OCI-LY7 (cell line): ENCODE data around the gene PAK3. TPM values are rescaled to one million over a fixed set of nuclear protein-coding genes. Genes with fewer than 3 reads are reported as not detected.

Experiments used
- BruUV-seq: library from RNA; stranded (reverse); fragments of 400-500 nt; replicated peaks from 2 replicates; lab custom pipeline; 2021; lab: Mats Ljungman, UMichigan
- CTCF ChIA-PET: fragments of 300-600 bp; sonication (Branson Sonifier 250); formaldehyde crosslinking; loops from one replicate; lab custom pipeline; 2022; ENCODE audit warnings: antibody characterized with exemption; ENCODE audit not compliant: unreplicated experiment; lab: Charles Lee
- POLR2A ChIA-PET: fragments of 300-600 bp; sonication (Branson Sonifier 250); formaldehyde crosslinking; loops from one replicate; lab custom pipeline; 2022; ENCODE audit warnings: antibody characterized with exemption; lab: Charles Lee
- DNase-seq: peaks from one replicate; pipeline ENCODE4 v3.0.0-alpha.2; 2015; ENCODE audit warnings: low spot score
- H2AFZ ChIP-seq: fragments of 200-600 bp; sonication (generic), shearing (Covaris generic); 2 replicates; pipeline ENCODE4 v1.6.1; 2014; ENCODE audit warnings: mild to moderate bottlenecking, antibody characterized with exemption, low read length, moderate library complexity
- H3K27ac ChIP-seq: fragments of 200-600 bp; sonication (generic); 2 replicates; pipeline ENCODE4 v1.5.1; 2014; ENCODE audit warnings: mixed run types, low read depth, mild to moderate bottlenecking, moderate library complexity, low read length, inconsistent platforms; ENCODE audit not compliant: poor library complexity, severe bottlenecking
- H3K36me3 ChIP-seq: fragments of 200-600 bp; sonication (generic); 2 replicates; pipeline ENCODE4 v1.6.1; 2014; ENCODE audit warnings: mild to moderate bottlenecking, antibody characterized with exemption, low read length, moderate library complexity, mixed read lengths; ENCODE audit not compliant: insufficient read depth
- H3K4me1 ChIP-seq: fragments of 200-600 bp; sonication (generic); 2 replicates; pipeline ENCODE4 v1.5.1; 2014; ENCODE audit warnings: mild to moderate bottlenecking, low read length; ENCODE audit not compliant: insufficient read depth, poor library complexity, severe bottlenecking
- H3K4me2 ChIP-seq: fragments of 200-600 bp; sonication (generic); 2 replicates; pipeline ENCODE4 v1.6.1; 2014; ENCODE audit warnings: mild to moderate bottlenecking, low read length
- H3K4me3 ChIP-seq: fragments of 200-600 bp; sonication (generic); 2 replicates; pipeline ENCODE4 v1.5.1; 2014; ENCODE audit warnings: mild to moderate bottlenecking, low read depth, low read length; ENCODE audit not compliant: poor library complexity, severe bottlenecking
- H3K79me2 ChIP-seq: fragments of 200-600 bp; sonication (generic); 2 replicates; pipeline ENCODE4 v1.6.1; 2016; ENCODE audit warnings: low read depth, mild to moderate bottlenecking, low read length, moderate library complexity, mixed read lengths; ENCODE audit not compliant: insufficient read depth
- H3K9me2 ChIP-seq: fragments of 200-600 bp; sonication (generic); 2 replicates; pipeline ENCODE4 v1.6.1; 2016; ENCODE audit warnings: mild to moderate bottlenecking, low read length, mixed read lengths; ENCODE audit not compliant: insufficient read depth
- H3K9me3 ChIP-seq: fragments of 200-600 bp; sonication (generic); 2 replicates; pipeline ENCODE4 v1.6.1; 2014; ENCODE audit warnings: mild to moderate bottlenecking, mixed run types, low read length, mixed read lengths
- H4K20me1 ChIP-seq: fragments of 200-600 bp; sonication (generic); 2 replicates; pipeline ENCODE4 v1.6.1; 2014; ENCODE audit warnings: mild to moderate bottlenecking, antibody characterized with exemption, low read length, moderate library complexity, mixed read lengths; ENCODE audit not compliant: insufficient read depth
- EZH2phosphoT487 ChIP-seq: fragments of 200-600 bp; sonication (generic); IDR thresholded peaks from 2 replicates; pipeline ENCODE4 v1.6.1; 2018; ENCODE audit warnings: low read depth, borderline replicate concordance, mild to moderate bottlenecking, mixed run types, antibody characterized with exemption, low read length, moderate library complexity, mixed read lengths
- intact Hi-C: fragments of 100-400 bp; cut with micrococcal nuclease; formaldehyde crosslinking; loops from one replicate; pipeline ENCODE4 v1.10.0; 2022; ENCODE audit not compliant: unreplicated experiment
- total RNA-seq, 2 experiments: library from RNA; depleted of rRNA in 1 of 2; stranded (reverse); fragments of >200 nt in 1 of 2; shearing (Covaris generic) in 1 of 2; gene quantifications; 2 replicates each; pipeline ENCODE4 v1.2.3, GENCODE V29; 2014 to 2022
- TF ChIP-seq, protein P1 (sequence below): fragments of 200-600 bp; sonication (generic); conservative IDR thresholded peaks from 2 replicates; pipeline ENCODE4 v1.5.1; 2014; ENCODE audit warnings: mild to moderate bottlenecking, antibody characterized with exemption, low read length, moderate library complexity, mixed read lengths

Gene PAK3
- total RNA-seq, 2 experiments from 2014 or later: not detected

DNA sequence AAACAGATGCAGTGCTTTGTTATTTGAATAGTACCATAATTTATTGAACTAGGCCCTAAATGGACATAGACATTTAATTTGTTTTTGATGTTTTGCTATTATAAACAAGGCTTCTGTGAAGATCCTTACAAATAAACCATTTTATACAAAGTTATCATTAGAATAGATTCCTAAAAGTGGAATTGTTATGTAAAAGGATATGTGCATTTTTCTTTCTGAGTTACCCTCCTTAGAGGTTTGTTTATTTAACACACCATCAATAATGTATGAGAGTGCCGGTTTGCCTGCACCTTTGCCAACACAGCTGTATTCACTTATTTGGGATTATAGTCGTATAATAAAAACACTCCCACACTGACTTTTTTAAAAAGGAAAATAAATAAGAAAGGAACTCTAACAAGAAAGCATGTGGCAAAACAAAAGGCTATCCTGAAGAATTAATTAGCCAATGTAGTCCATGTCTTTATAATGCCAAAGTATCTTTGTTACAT lies 84.8 kb downstream of the PAK3 start:
- Histone ChIP-seq H3K9me3 (no peaks in the 10 kb centered on the region), H3K4me3 (no peak overlapping the region), H4K20me1 (no peaks in the 10 kb centered on the region), H3K4me1 (no peaks in the 10 kb centered on the region), H3K27ac (no peak overlapping the region), H3K36me3 (no peaks in the 10 kb centered on the region), H3K4me2 (no peak overlapping the region), H3K9me2 (no peaks in the 10 kb centered on the region), H2AFZ (no peak overlapping the region), H3K79me2 (no peaks in the 10 kb centered on the region)
- intact Hi-C loops: no loop called here
- ChIA-PET POLR2A (no interaction called here), CTCF (no interaction called here)
- TF ChIP-seq EZH2phosphoT487: no peak
- TF ChIP-seq, protein P1, sequence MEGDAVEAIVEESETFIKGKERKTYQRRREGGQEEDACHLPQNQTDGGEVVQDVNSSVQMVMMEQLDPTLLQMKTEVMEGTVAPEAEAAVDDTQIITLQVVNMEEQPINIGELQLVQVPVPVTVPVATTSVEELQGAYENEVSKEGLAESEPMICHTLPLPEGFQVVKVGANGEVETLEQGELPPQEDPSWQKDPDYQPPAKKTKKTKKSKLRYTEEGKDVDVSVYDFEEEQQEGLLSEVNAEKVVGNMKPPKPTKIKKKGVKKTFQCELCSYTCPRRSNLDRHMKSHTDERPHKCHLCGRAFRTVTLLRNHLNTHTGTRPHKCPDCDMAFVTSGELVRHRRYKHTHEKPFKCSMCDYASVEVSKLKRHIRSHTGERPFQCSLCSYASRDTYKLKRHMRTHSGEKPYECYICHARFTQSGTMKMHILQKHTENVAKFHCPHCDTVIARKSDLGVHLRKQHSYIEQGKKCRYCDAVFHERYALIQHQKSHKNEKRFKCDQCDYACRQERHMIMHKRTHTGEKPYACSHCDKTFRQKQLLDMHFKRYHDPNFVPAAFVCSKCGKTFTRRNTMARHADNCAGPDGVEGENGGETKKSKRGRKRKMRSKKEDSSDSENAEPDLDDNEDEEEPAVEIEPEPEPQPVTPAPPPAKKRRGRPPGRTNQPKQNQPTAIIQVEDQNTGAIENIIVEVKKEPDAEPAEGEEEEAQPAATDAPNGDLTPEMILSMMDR: no peak
- DNase-seq: no peak
- no TSS peak for BruUV-seq

DNA sequence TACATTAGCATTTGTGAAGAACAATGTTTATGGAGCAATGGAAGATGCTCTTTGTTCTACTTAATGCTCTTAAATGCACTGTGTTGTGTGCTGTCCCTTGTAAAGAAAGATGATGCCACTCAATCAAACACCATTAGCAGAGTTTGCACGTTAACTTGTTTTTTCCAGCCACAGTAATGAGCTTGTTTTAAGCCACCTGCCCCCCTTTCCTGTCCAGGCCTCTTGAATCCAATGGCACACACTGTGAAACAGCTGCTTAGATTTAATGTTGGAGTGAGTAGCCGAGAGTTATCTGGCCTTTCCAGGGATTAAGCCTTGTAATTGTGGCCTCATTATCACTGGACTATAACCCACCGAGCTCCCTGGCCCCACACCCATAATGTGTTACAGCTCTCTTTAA lies 86.0 kb downstream of the PAK3 start:
- H3K4me3 ChIP-seq: no peak overlapping the region
- no peaks in the 10 kb centered on the region for H3K9me2 ChIP-seq
- no peaks in the 10 kb centered on the region for H3K36me3 ChIP-seq
- H4K20me1 ChIP-seq: no peaks in the 10 kb centered on the region
- ChIA-PET CTCF (no interaction called here), POLR2A (interaction anchor here (0.6 kb wide), 1 partner anchor 197 kb away, joined by 3 read pairs; no protein-coding TSS in a partner anchor)
- no peak overlapping the region for H2AFZ ChIP-seq
- intact Hi-C loops: no loop called here
- TF ChIP-seq EZH2phosphoT487: no peak
- TF ChIP-seq, protein P1: no peak
- no peaks in the 10 kb centered on the region for H3K4me1 ChIP-seq
- H3K79me2 ChIP-seq: no peaks in the 10 kb centered on the region
- BruUV-seq: no TSS peak
- no peak overlapping the region for H3K27ac ChIP-seq
- no peak for DNase-seq
- no peaks in the 10 kb centered on the region for H3K9me3 ChIP-seq
- no peak overlapping the region for H3K4me2 ChIP-seq

DNA sequence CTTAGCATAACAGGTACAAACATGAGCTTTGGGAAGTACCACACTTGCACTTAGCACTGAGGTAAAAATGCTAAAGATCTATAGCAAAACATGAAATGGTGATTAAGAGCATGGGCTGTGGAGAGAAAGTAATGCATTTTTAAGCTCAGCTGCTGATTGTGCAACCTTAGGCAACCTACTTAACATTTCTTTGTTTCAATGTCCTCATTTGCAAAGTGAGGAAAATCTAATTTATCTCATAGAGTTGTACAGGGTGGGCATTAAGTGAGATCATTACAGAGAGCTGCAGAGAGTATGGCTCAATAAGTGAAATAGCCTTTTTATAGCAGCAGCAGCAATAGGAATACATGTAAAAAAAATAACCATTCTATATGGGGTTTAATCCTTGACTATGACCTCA lies 87.0 kb downstream of the PAK3 start:
- POLR2A ChIA-PET: interaction anchor here (0.5 kb wide), 1 partner anchor 1016 kb away, joined by 5 read pairs; no protein-coding TSS in a partner anchor
- H3K9me3 ChIP-seq: no peaks in the 10 kb centered on the region
- no TSS peak for BruUV-seq
- no peak overlapping the region for H3K4me2 ChIP-seq
- no peaks in the 10 kb centered on the region for H3K9me2 ChIP-seq
- no peaks in the 10 kb centered on the region for H3K79me2 ChIP-seq
- no peak for DNase-seq
- no peaks in the 10 kb centered on the region for H3K36me3 ChIP-seq
- no peak overlapping the region for H3K4me3 ChIP-seq
- CTCF ChIA-PET: no interaction called here
- H3K4me1 ChIP-seq: no peaks in the 10 kb centered on the region
- intact Hi-C loops: no loop called here
- TF ChIP-seq, protein P1: no peak
- no peak for TF ChIP-seq EZH2phosphoT487
- H2AFZ ChIP-seq: no peak overlapping the region
- H3K27ac ChIP-seq: no peak overlapping the region
- no peaks in the 10 kb centered on the region for H4K20me1 ChIP-seq
